HepG2 (cell line): ENCODE results near the gene RMI2. TPM values are rescaled to one million over a fixed set of nuclear protein-coding genes. Genes with fewer than 3 reads are reported as not detected.
A peak's percentile ranks its signal among the peaks of the same experiment; 100 is the strongest.

ENCODE experiments used
- ATF3 ChIP-seq: sonication (generic); formaldehyde crosslinking; IDR thresholded peaks from 2 replicates; pipeline ENCODE4 v1.4.0; 2020; ENCODE audit warnings: missing genetic modification reagents
- HNRNPUL1 ChIP-seq: fragments of 200-400 bp; formaldehyde crosslinking; IDR thresholded peaks from 2 replicates; pipeline ENCODE4 v1.6.1; 2017; ENCODE audit warnings: low read depth, mild to moderate bottlenecking, low read length, moderate library complexity
- POLR2AphosphoS5 ChIP-seq: IDR thresholded peaks from 2 replicates; pipeline ENCODE4 v1.6.1; 2012; ENCODE audit warnings: low read depth, low read length
- REL ChIP-seq: sonication (generic); formaldehyde crosslinking; conservative IDR thresholded peaks from 2 replicates; pipeline ENCODE4 v1.8.0; 2022; ENCODE audit warnings: mild to moderate bottlenecking, missing genetic modification reagents, moderate library complexity
- SKI ChIP-seq: fragments of 450-650 bp; IDR thresholded peaks from one replicate; pipeline ENCODE4 v1.6.1; 2018; ENCODE audit warnings: mild to moderate bottlenecking; ENCODE audit not compliant: partially characterized antibody
- TFDP2 ChIP-seq: sonication (generic); formaldehyde crosslinking; IDR thresholded peaks from 2 replicates; pipeline ENCODE4 v1.4.0; 2020; ENCODE audit warnings: missing genetic modification reagents
- USF2 ChIP-seq, 2 experiments: sonication (generic) in 1 of 2; formaldehyde crosslinking in 1 of 2; IDR thresholded peaks; 2 replicates each; pipeline versions ENCODE4 v1.5.1 to v1.6.1; 2011 to 2020; ENCODE audit warnings: borderline replicate concordance in 1 of 2, low read depth in 1 of 2, low read length in 1 of 2, mild to moderate bottlenecking in 1 of 2, missing genetic modification reagents in 1 of 2, moderate library complexity in 1 of 2
- ZFP62 ChIP-seq: sonication (generic); formaldehyde crosslinking; IDR thresholded peaks from 2 replicates; pipeline ENCODE4 v1.4.0; 2020; ENCODE audit warnings: missing genetic modification reagents
- ZHX2 ChIP-seq, 2 experiments: sonication (generic) in 1 of 2; formaldehyde crosslinking in 1 of 2; IDR thresholded peaks; 2 replicates each; pipeline versions ENCODE4 v1.6.1 to v1.9.0; 2014 to 2022; ENCODE audit warnings: antibody characterized with exemption in 1 of 2, borderline replicate concordance in 1 of 2, inconsistent platforms in 1 of 2, low read depth in 1 of 2, missing genetic modification reagents in 1 of 2
- ZMYM4 ChIP-seq: sonication (generic); formaldehyde crosslinking; IDR thresholded peaks from 2 replicates; pipeline ENCODE4 v1.8.1; 2023; ENCODE audit warnings: mild to moderate bottlenecking, missing genetic modification reagents
- ZNF33A ChIP-seq: sonication (generic); formaldehyde crosslinking; IDR thresholded peaks from 2 replicates; pipeline ENCODE4 v1.5.1; 2020; ENCODE audit warnings: missing genetic modification reagents, mild to moderate bottlenecking, moderate library complexity, borderline replicate concordance
- ZNF512B ChIP-seq: sonication (generic); formaldehyde crosslinking; IDR thresholded peaks from 2 replicates; pipeline ENCODE4 v1.5.1; 2020; ENCODE audit warnings: missing genetic modification reagents, mild to moderate bottlenecking, borderline replicate concordance
- ZSCAN25 ChIP-seq: sonication (generic); formaldehyde crosslinking; IDR thresholded peaks from 2 replicates; pipeline ENCODE4 v1.8.0; 2022; ENCODE audit warnings: mild to moderate bottlenecking, missing genetic modification reagents
- polyA plus RNA-seq, 8 experiments: library from polyadenylated mRNA; depleted of rRNA in 3 of 8; stranded (reverse) in 7 of 8; unstranded in 1 of 8; fragments of >200 nt; fragmentation: Illumina TruSeq in 4 of 8; extraction: Trizol in 4 of 8; gene quantifications; 2 replicates each; pipeline versions ENCODE4 v1.2.1 to v1.2.3, GENCODE V29; 2011 to 2016; ENCODE audit warnings: low read depth in 4 of 8, missing spikeins in 1 of 8, mixed read lengths in 1 of 8; ENCODE audit not compliant: insufficient read depth in 1 of 8
- total RNA-seq, 5 experiments: library from RNA; depleted of rRNA; stranded (reverse); fragments of >200 nt; fragmentation: Illumina TruSeq; extraction: Trizol; gene quantifications; 2 replicates each; pipeline ENCODE4 v1.2.3, GENCODE V29; 2016; ENCODE audit warnings: low read depth in 1 of 5

Gene RMI2
- total and polyA plus RNA-seq, 2 of the 13 experiments (the other 11 are each of a cell fraction or from before 2014, with no cell fraction given) = 24.5 to 55.7 TPM

GRCh38 chr16:11306997-11307638 lies 38.1 kb upstream of the RMI2 start (continued):
- 0 out of 2 replicates have a peak, but pooled peaks have one; percentile 28 for TF ChIP-seq ATF3
- TF ChIP-seq USF2 (IDR thresholded peaks at IDR 0.05; ENCODE audit: low read depth, low read length) = no peak
- TF ChIP-seq USF2 (CRISPR knock-in tag; IDR thresholded peaks at IDR 0.05; ENCODE audit: borderline replicate concordance) = no peak
- TF ChIP-seq ZHX2 (IDR thresholded peaks at IDR 0.05; ENCODE audit: low read depth) = 0 out of 2 replicates have a peak, but pooled peaks have one; percentile 24
- no peak; the same call in 1 of the 2 replicates for TF ChIP-seq ZHX2 (CRISPR knock-in tag; IDR thresholded peaks at IDR 0.05; ENCODE audit: borderline replicate concordance)
- peak; percentile 75 for TF ChIP-seq TFDP2 (CRISPR knock-in tag)
- no peak for TF ChIP-seq ZNF512B
- no peak for TF ChIP-seq POLR2AphosphoS5
- no peak for TF ChIP-seq REL (CRISPR knock-in tag)
- no peak for TF ChIP-seq ZNF33A (CRISPR knock-in tag)
- TF ChIP-seq ZMYM4 (CRISPR knock-in tag) = peak; percentile 56
- TF ChIP-seq ZFP62 = no peak
- no peak for TF ChIP-seq ZSCAN25
- peak; percentile 83 for TF ChIP-seq SKI
- TF ChIP-seq HNRNPUL1 = no peak
